LNCAP (cell line): ENCODE data around the gene LCE1A.

ENCODE experiments used
- CTCF ChIP-seq: fragments of 450-650 bp; IDR thresholded peaks from 2 replicates; pipeline ENCODE4 v1.5.1; 2017; ENCODE audit warnings: mild to moderate bottlenecking

The LCE1A gene

GRCh38 chr1:152858062-152858461 is 30.8 kb downstream of the LCE1A start:
- TF ChIP-seq CTCF, result no peak

GRCh38 chr1:152859696-152860095 is 32.4 kb downstream of the LCE1A start, which contains the start of gene LCE7A:
TSS of gene LCE7A (plus strand) at chr1:152859996. CDS start at chr1:152860698, 702 bp downstream.
- no peak for TF ChIP-seq CTCF

GRCh38 chr1:152860129-152860528 is 32.9 kb downstream of the LCE1A start:
- no peak for TF ChIP-seq CTCF

GRCh38 chr1:152861374-152861773 is 34.1 kb downstream of the LCE1A start:
- TF ChIP-seq CTCF, result no peak

GRCh38 chr1:152864443-152864842 is 37.2 kb downstream of the LCE1A start:
- no peak for TF ChIP-seq CTCF

- no peak for TF ChIP-seq CTCF
Measured at GRCh38 chr1:152866321-152866720, 39.0 kb downstream of the LCE1A start.

GRCh38 chr1:152869808-152870419 is 42.6 kb downstream of the LCE1A start:
- TF ChIP-seq CTCF, result peak; percentile 89
